ENCODE data around the gene SPATA6. TPM values are rescaled to one million over a fixed set of nuclear protein-coding genes. Genes with fewer than 3 reads are reported as not detected.

Gene SPATA6
- total and polyA plus RNA-seq, 2 donors (not counting 3 experiments of a cell fraction or from before 2014, with no cell fraction given): 0.79 to 4.9 TPM

GRCh38 chr1:48500541-48501450 lies 28.8 kb upstream of the SPATA6 start:
- no peaks in the 10 kb centered on the region for H3K27me3 ChIP-seq (ENCODE audit: control insufficient read depth in 2 of 2, insufficient read depth in 2 of 2, low read length in 2 of 2)
- H3K79me2 ChIP-seq (ENCODE audit: control insufficient read depth, insufficient read depth, low read length): no peaks in the 10 kb centered on the region
- intact Hi-C loops (cut with micrococcal nuclease): no loop called here
- no peak overlapping the region for H3K27ac ChIP-seq (ENCODE audit: insufficient read depth, low read depth, low read length)
- ChIA-PET POLR2A (no interaction called here), CTCF (interaction anchor here (1.2 to 3.0 kb wide), 4 partner anchors 10 to 298 kb away, joined by 3 to 12 read pairs (median 4); no protein-coding TSS in a partner anchor)
- H3K9ac ChIP-seq (replicated peaks; ENCODE audit: extremely low read depth, insufficient read depth, low read length): no peak overlapping the region
- DNase-seq (ENCODE audit: low read depth, low spot score): no peak
- TF ChIP-seq MYC (IDR thresholded peaks at IDR 0.05; ENCODE audit: low read depth, low read length) (no peak), CTCF (IDR thresholded peaks at IDR 0.05; ENCODE audit: extremely low read depth in 1 of 2, insufficient read depth in 1 of 2, low read depth in 1 of 2, low read length in 2 of 2) (no peak), EZH2 (IDR thresholded peaks at IDR 0.05; ENCODE audit: borderline replicate concordance, low read depth, low read length, severe bottlenecking) (no peak), POLR2A (IDR thresholded peaks at IDR 0.05; ENCODE audit: low read depth, low read length) (no peak), FOS (IDR thresholded peaks at IDR 0.05; ENCODE audit: borderline replicate concordance, insufficient read depth, low read length) (no peak), GATA2 (IDR thresholded peaks at IDR 0.05; ENCODE audit: insufficient read depth, insufficient read length, low read depth, low read length) (no peak), JUN (IDR thresholded peaks at IDR 0.05; ENCODE audit: borderline replicate concordance, insufficient read depth, insufficient read length, low read depth) (no peak), POLR2AphosphoS5 (IDR thresholded peaks at IDR 0.05; ENCODE audit: insufficient read depth, low read depth, low read length) (no peak)
- TF ChIP-seq, protein P1, sequence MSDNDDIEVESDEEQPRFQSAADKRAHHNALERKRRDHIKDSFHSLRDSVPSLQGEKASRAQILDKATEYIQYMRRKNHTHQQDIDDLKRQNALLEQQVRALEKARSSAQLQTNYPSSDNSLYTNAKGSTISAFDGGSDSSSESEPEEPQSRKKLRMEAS (IDR thresholded peaks at IDR 0.05; ENCODE audit: insufficient read depth, insufficient read length): no peak
- H3K4me2 ChIP-seq (ENCODE audit: insufficient read depth, low read length): no peak overlapping the region
- no peak for FAIRE-seq
- BruUV-seq (replicated peaks): no TSS peak
- no peaks in the 10 kb centered on the region for H3K9me1 ChIP-seq (replicated peaks; ENCODE audit: control insufficient read depth, extremely low read depth, insufficient read depth, low read length)
- no peaks in the 10 kb centered on the region for H3K36me3 ChIP-seq (ENCODE audit: control insufficient read depth in 2 of 2, extremely low read depth in 1 of 2, insufficient read depth in 2 of 2, low read length in 2 of 2)
- H4K20me1 ChIP-seq (replicated peaks; ENCODE audit: control insufficient read depth, extremely low read depth, insufficient read depth, low read length): no peaks in the 10 kb centered on the region
- dilution Hi-C loops (cut with MboI; ENCODE audit: extremely low pct_ligation_motif_present, low sequenced_read_pairs): no loop called here
- no peak overlapping the region for H2AFZ ChIP-seq (ENCODE audit: low read depth, low read length)
- no peak overlapping the region for H3K4me3 ChIP-seq (replicated peaks in 1 of 3; ENCODE audit: insufficient read depth in 1 of 3, low read depth in 1 of 3, low read length in 3 of 3)
- H3K4me1 ChIP-seq (ENCODE audit: control insufficient read depth, extremely low read depth, insufficient read depth, low read length): no peaks in the 10 kb centered on the region
- no peaks in the 10 kb centered on the region for H3K9me3 ChIP-seq (replicated peaks; ENCODE audit: control insufficient read depth, insufficient read depth, low read length)
